GM19043 (cell line): ENCODE measurements around the gene ADRM1.
A peak's percentile ranks its signal among the peaks of the same experiment; 100 is the strongest.

Source experiments
- ATAC-seq: cut with Tn5 transposase; IDR thresholded peaks from one replicate; pipeline ENCODE4 v1.9.1; 2021; ENCODE audit warnings: low read depth; ENCODE audit not compliant: unreplicated experiment

Gene ADRM1

DNA sequence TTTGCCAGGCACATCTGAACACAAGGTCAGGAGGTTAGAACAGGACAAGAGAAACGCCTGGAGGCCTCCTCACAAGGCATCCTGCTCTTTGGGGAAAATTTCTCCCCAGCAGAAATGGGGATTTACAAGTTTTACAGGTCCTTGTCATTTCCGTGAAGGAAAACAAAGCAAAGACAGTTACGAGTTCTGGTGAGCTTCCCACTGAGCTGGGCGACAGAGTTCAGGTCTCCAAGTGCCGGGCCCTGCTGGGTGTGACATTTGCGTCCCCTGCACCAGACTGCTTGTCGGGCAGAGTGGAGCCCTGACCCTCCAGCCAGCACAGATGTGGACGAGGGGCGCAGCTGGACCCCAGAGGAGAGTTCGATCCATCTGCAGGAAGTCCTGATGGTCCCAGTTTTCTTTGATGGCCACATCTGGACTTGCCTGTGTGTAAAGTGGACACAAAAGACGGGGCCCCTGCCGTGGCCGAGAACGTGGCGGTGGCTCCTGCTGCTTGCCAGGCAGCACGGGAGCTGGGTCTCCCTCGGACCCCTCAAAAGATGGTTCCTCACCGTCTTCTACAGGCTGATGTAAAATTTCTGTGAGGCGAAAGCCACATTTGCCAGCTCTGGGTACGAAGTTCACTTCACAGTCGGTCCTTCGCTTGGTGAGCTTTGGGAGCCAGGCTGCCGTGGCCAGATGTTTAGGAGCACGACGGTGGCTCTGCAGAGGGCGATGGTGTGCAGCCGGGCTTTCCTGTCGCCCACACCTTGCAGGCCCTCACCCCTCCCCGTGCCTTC is 5.2 kb upstream of the ADRM1 start:
- no peak for ATAC-seq

DNA sequence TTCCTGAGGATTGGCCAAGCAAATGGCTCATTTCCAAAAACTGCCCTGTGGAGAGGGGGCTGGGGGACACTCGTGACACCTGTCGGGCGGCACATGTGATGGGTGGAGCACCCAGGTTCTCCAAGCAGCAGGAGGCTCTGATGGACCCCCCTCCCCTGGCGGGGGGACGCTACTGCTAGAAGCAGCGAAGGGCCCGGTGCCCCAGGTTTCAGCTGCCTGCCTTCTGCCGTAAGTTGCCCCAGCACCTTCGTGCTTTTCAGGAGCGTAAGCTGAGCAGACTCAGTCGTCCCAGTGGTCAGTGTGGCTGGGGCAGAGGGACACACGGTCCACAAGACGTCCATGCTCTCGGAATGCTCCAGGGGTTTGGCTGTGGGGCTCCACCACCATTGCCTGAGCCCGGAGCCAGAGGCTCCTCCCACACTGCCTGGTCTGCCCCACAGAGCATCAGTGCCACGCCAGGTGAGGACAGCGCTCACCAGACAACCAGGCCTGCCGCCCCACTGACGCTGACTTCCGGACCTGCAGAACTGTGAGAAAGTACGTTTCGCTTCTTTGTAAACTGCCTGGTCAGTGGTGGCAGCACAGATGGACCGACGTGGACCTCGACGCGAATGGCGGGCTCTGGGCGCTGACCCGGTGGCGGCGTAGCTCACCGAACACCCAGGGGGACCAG is 4.1 kb upstream of the ADRM1 start:
- ATAC-seq = no peak

DNA sequence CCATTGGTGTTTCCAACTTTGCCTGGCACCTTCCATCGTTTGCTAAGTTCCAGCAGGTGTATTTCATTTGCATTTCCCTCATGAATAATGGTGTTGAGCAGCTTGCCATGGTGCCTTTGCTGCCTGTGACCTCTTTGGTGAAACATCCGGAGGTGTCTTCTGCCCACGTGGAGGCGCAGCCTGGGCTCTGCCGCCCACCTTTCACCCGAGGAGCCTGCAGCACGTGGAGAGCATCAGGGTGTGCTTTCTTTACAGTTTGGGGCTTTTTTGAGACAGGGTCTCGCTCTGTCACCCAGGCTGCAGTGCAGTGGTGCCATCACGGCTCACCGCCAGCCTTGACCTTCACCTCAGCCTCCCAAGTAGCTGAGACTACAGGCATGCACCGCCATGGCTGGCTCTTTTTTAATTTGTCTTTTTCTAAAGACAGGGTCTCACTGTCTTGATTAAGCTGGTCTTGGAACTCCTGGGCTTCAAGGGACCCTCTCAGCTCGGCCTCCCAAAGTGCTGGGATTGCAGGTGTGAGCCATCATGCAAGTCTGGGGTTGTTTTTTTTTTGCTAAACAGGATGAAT is 3.0 kb upstream of the ADRM1 start:
- ATAC-seq = no peak

DNA sequence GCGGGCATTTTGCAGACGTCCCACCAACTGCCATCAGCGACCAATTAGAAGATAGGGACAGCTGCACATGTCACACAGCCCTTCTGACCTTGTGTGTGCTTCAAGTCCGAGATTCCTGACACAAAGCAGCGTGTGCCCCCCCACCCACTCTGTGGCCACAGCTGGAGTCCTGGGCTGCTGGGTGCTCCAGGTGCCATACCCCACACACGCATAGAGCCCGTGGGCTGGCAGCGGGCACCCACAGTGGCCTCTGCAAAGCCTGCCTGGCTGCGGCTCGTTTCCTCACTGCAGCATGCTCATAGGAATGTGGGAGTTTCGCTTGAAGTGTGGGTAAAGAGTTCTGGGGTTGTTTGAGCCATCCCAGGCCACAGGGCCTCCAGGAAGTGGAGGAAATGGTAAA is 2.5 kb upstream of the ADRM1 start:
- no peak for ATAC-seq

DNA sequence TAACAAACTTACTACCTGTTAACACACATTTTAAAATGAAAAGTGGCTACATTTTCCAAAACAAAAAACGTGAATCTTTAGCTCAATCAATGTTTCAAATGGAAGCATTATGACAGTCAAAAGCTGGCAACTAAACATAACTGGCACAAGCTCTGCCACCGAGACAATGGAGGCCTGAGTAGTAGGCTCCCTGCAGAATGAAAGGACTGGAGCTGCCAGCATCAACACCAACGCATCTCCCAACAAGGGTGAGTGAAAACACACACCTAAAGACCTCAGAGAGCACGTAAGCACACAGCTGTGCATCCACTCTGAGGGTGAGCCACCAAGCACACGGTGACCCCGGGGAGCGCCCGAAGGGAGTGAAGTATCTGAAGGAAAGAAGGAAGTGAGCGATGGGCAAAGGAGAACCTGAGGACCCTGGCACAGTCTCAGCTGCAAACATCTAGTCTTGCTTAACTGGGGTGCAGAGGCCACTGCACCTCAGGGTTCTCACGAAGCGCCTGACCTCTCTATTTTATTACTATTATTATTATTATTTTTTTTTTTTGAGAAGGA is 1.6 kb upstream of the ADRM1 start:
- no peak for ATAC-seq

DNA sequence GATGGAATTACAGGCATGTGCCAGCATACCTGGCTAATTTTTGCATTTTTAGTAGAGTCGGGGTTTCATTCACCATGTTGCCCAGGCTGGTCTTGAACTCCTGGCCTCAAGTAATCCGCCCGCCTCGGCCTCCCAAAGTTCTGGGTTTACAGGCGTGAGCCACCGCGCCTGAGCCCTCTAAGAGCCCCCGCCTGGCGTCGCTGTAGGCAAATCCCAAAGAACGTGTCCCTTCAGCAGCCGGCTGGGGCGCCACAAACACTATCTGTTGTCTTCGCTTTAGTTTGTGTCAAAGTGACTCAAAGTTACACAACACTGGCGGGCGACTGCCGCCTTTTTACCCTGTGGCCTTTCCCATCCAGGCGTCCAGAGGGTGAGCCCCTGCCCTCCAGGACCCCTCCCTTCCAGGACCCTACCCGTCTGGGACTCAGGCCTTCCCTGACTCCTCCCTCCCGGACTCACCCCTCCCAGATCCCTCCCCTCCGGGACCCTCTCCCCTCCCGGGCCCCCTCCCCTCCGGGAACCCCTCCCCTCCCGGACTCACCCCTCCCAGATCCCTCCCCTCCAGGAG is 940 bp upstream of the ADRM1 start:
- ATAC-seq = peak; percentile 43

DNA sequence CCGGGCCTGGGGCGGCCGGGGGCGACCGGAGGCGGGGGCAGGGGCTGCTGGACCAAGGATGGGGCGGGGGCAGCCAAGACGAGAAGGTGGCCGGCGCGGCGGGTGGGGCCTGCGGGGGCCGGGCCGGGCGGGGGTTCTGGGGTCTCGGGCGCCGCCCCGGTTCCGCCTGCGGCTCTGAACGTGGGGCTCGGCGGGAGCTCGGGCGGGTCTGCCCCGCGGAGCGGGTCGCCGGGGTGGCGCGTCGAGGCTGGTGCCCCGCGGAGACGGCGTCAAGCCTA is 204 bp downstream of the ADRM1 start:
- no peak for ATAC-seq

DNA sequence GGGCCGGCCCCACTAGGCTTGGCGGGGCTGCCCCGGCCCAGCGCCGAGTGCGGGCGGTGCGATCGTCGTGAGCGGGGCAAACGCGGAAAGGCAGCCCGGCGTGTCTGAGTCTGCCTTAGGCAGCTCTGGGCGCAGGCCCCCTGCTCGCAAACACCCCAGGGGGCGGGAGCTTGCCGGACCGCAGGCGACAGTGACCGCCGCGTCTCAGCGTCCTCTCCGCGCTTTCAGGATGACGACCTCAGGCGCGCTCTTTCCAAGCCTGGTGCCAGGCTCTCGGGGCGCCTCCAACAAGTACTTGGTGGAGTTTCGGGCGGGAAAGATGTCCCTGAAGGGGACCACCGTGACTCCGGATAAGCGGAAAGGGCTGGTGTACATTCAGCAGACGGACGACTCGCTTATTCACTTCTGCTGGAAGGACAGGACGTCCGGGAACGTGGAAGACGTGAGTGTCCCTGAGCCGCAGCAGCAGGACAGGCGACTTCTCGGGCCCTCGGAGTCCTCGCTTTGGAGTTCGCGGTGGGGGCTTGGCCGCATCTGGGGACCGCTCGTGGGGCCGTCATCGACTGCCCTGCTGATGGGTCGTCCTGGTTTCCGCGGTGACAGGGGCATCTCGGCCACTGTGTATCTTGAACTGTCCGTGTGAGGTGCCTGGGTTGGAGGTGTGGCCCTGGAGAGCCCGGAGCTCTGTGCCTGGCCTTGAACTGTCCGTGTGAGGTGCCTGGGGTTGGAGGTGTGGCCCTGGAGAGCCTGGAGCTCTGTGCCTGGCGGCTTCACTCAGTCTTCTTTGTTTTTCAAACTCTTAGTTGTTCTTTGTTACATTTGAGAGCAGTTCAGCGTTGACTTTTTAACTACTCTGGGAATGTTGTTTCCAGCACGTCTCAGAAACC is 786 bp downstream of the ADRM1 start:
- no peak for ATAC-seq

DNA sequence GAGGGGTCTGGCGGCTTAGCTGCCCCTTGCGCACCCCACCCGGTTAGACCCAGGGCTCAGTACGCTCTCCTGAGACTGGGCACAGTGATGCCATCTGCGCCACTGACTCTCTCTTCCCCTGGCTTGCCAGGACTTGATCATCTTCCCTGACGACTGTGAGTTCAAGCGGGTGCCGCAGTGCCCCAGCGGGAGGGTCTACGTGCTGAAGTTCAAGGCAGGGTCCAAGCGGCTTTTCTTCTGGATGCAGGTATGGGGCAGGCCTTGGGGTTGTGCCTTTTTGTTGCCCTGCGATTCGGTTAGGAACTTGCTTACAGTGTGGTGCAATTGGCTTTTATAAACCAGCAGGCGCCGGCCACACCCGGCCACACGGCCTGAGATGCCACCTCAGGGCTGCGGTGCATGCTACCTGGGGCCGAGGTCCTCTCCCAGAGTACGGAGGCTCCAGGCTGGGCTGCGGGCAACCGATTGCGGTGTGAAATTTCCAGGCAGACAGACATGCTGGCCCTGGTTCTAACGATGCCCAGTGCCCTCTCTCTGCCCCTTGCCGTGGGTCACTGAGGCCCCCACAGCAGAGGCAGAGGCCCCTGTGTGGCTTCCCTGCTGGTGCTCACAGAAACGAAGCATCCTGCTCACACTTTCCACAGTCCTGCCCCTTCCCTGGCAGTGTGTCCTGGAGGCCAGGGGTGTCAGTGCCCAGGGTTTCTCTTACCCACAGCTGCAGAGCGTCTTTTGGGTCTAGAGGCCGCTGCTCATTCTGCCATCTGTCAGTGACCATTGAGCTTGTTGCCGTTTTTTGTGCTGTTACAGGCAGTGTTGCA is 1.7 kb downstream of the ADRM1 start:
- ATAC-seq = no peak

DNA sequence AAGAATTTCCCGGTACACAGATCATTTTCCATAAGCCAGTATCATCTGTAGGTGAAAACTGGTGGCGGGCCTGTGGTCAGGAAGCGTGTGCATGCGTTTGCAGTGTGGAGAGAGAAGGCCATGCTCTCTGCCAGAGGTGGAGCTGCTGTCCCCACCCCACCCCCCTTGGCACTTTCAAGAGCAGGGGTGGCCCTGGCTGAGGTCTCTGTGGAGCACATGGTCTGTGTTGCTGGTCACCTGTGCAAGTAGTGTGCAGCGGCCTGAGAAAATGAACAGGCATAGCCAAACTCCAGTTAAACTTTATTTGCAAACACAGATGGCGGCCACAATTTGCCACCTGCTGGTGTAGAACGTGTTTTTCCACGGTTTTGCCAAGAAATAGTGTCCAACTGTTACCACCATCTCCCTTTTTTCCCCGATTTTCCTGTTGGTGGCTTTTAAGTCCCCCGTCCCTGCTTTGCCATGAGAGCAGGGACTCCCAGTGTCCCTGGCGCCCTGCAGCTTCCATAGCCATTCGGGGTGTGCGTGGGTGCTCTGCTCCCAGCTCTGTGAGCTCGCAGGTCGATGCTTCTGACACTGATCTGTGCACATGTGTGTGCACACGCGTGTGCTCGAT is 2.5 kb downstream of the ADRM1 start:
- no peak for ATAC-seq

DNA sequence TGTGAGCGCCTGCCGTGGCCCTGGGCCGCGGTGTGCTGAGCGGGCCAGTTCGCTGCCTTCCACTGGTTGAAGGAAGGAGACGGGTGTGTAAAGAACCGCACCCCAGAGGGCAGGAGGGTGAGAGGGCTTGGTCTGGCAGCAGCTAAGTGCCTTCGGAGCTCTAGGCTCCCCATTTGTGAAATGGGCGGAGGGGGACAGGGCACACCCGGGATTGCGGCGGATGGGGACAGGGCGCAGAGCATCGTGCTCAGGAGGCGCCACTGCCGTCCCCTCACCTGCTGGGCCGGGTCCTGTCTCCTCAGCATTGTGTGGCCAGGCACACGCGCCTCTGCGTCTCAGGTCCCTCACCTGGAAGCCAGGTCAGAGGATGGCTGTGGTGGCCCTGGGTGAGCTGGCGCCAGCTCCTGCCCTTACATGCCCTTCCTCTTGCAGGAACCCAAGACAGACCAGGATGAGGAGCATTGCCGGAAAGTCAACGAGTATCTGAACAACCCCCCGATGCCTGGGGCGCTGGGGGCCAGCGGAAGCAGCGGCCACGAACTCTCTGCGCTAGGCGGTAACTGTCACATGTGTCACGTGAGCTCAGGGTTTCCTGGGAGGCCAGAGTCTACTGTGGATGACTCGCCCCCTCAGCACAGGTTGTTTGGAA is 3.1 kb downstream of the ADRM1 start:
- ATAC-seq = no peak

DNA sequence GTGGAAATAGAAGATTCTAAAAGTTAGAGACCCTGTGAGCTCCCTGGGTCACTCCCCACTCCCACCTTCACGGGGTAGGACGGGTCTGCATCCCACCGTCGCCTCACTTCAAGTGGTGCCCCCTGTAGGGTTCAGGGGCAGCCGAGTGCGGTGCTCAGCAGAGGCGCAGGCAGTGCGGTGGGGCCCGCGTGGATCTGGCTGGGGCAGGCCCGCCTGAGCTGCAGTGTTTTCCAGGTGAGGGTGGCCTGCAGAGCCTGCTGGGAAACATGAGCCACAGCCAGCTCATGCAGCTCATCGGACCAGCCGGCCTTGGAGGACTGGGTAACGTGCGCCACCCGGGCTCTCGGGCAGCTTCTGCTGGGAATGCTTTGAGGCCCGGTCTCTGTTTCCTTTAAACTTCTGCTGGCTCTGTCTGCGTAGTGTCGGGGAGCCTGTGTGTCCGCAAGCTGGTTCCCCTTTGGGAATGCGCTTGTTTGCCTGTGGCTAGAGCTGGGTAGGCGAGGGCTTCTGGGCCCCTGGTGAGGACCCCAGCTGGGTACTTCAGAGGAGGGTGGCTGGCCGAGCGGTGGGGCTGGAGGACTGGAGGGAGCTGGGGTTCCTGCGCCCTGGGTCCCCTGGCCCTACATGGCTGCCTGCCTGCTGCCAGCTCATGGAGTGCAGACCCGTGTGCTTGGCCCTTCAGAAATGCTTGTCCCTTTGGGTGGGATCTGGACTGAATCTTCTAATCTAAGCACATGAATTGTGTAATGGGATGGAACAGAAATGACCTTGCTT is 3.8 kb downstream of the ADRM1 start:
- ATAC-seq = no peak

DNA sequence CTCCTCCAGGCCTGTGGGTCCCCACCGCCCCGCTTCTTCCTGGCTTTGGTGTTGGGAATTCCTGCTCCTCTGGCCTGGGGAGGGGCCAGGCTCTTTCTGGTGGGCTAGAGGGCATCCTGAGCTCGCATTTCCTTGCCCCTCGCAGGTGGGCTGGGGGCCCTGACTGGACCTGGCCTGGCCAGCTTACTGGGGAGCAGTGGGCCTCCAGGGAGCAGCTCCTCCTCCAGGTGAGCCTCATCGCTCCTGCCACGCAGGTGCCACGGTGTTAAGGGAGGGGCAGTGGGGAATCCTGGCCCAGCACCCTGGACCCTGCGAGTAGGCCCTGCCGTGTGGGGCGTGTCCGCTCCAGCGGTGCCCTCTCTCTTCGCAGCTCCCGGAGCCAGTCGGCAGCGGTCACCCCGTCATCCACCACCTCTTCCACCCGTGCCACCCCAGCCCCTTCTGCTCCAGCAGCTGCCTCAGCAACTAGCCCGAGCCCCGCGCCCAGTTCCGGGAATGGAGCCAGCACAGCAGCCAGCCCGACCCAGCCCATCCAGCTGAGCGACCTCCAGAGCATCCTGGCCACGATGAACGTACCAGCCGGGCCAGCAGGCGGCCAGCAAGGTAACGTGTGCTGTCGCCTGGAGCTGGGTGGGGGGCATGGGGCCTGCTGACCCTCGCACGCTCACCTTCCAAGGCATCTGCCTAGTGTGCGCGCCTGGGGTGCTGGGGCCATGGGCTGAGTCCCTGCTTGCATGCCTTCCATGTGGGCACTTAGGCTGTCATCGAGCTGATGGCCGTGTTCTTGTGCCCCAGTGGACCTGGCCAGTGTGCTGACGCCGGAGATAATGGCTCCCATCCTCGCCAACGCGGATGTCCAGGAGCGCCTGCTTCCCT is 4.7 kb downstream of the ADRM1 start:
- no peak for ATAC-seq

DNA sequence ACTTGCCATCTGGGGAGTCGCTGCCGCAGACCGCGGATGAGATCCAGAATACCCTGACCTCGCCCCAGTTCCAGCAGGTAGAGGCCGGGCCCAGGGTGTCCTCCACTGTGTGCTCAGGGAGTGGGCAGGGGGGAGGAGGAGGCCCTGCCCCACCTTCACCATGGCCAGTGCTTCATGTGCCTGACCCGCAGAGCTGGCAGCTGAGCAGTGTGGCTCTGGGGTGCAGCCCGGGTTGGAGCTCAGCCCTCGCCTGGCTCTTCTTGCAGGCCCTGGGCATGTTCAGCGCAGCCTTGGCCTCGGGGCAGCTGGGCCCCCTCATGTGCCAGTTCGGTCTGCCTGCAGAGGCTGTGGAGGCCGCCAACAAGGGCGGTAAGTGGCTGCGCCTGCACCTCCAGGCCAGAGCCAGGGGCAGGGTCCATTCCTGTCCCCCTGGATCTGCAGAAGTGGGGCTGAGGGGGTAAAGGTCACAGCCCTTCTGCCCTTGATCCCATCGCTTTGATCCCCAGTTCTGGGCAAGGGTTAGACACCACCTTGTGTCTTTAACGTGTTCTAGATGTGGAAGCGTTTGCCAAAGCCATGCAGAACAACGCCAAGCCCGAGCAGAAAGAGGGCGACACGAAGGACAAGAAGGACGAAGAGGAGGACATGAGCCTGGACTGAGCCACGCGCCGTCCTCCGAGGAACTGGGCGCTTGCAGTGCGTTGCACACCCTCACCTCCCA is 5.5 kb downstream of the ADRM1 start:
- no peak for ATAC-seq

DNA sequence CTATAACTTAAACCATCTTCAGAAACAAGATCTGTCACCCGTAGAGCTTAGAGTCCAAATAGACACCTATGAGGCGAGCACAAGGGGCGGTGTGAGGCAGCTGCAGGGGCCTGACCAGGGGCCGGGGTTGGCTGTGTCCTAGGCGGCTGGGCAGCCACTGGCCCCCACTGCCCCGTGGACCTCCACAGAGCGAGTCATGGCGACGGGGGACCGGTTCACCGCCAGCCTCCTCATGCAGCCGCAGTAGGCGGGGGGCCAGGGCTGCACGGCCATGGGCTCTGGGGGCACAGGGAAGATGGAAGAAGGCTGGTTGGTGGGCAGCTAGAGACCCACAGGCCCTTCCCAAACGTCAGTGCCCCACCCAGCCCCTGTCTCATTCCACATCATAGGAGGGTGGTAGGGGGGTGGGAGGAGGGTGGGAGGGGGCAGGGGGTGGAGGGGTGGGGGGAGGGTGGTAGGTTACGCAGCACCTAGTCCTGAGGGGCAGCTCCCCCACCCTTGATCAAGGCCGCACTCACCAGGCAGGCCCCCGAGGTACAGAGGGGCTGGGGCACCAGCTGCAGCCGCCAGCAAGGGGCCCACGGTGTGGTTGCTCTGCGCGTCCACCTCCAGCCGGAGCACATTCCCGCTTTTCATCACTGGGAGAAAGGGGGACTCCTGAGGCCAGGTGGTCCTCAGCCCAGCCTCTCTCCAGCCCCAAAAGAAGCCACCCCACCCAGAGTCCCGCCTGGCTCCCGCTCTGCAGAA is 6.6 kb downstream of the ADRM1 start:
- no peak for ATAC-seq
